ENCODE results near the gene ADAMTS14. TPM values are rescaled to one million over a fixed set of nuclear protein-coding genes. Genes with fewer than 3 reads are reported as not detected.

Gene ADAMTS14
- total and polyA plus RNA-seq, 4 experiments from 2014 or later, result not detected

- intact Hi-C loops (cut with micrococcal nuclease), result loop anchor here (10.0 kb wide), 1 partner anchor 135 kb away; no protein-coding TSS in a partner anchor
- CTCF ChIA-PET (ENCODE audit: partially characterized antibody), result no interaction called here
- H3K27me3 ChIP-seq (ENCODE audit: insufficient read depth, low read length), result no peaks in the 10 kb centered on the region
- no peaks in the 10 kb centered on the region for H3K36me3 ChIP-seq (ENCODE audit: insufficient read depth, low read length)
- H3K27ac Mint-ChIP-seq, result no peak overlapping the region
- H3K4me3 ChIP-seq (ENCODE audit: low read length in 2 of 2), result no peak overlapping the region
- H3K9me3 ChIP-seq (ENCODE audit: control insufficient read depth in 1 of 2, low read length in 2 of 2), result no peaks in the 10 kb centered on the region
- no peak for DNase-seq
- peaks cover 0 to 2% (median 0%) of the 10 kb centered on the region in 4 donors for H3K4me1 Mint-ChIP-seq
- H3K4me1 ChIP-seq (ENCODE audit: insufficient read depth, low read length), result peaks cover 3% of the 10 kb centered on the region
- H3K27ac ChIP-seq (ENCODE audit: low read depth, low read length), result no peak overlapping the region
- POLR2A ChIA-PET (ENCODE audit: partially characterized antibody), result no interaction called here
- H3K4me3 Mint-ChIP-seq, result no peak overlapping the region
- H3K9me3 Mint-ChIP-seq, result no peaks in the 10 kb centered on the region
- no peaks in the 10 kb centered on the region for H3K36me3 Mint-ChIP-seq
- no peaks in the 10 kb centered on the region for H3K27me3 Mint-ChIP-seq
These were observed 17.4 kb downstream of the ADAMTS14 start for GRCh38 chr10:70689661-70690060.

DNA sequence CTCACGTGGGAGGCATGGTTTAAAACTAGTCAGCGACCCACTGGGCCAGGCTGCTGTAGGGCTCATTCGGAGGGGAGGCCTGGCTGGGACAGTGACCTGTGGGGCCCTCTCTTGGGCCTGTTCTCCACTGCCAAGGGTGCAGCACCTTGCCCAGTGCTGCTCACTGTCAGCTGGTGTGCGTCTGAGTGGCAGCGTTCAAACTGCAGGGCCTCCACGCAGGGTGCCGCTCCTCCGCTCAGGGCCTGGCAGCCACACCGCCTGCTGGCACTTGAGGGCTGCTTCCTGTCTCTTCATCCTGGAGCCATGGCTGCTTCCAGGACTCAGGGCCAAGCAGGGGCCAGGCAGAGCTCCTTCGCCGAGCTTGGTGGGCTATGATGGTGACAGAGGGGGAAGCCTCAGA lies 18.3 kb downstream of the ADAMTS14 start:
- Mint-ChIP-seq H3K27me3 (no peaks in the 10 kb centered on the region), H3K4me1 (peaks cover 0 to 2% (median 0%) of the 10 kb centered on the region in 4 donors), H3K36me3 (no peaks in the 10 kb centered on the region), H3K4me3 (no peak overlapping the region), H3K27ac (no peak overlapping the region), H3K9me3 (no peaks in the 10 kb centered on the region)
- peaks cover 3% of the 10 kb centered on the region for H3K4me1 ChIP-seq (ENCODE audit: insufficient read depth, low read length)
- DNase-seq, result no peak
- intact Hi-C loops (cut with micrococcal nuclease), result loop anchor here (10.0 kb wide), 1 partner anchor 136 kb away; no protein-coding TSS in a partner anchor
- CTCF ChIA-PET (ENCODE audit: partially characterized antibody), result no interaction called here
- H3K36me3 ChIP-seq (ENCODE audit: insufficient read depth, low read length), result no peaks in the 10 kb centered on the region
- H3K27me3 ChIP-seq (ENCODE audit: insufficient read depth, low read length), result no peaks in the 10 kb centered on the region
- H3K9me3 ChIP-seq (ENCODE audit: control insufficient read depth in 1 of 2, low read length in 2 of 2), result no peaks in the 10 kb centered on the region
- POLR2A ChIA-PET (ENCODE audit: partially characterized antibody), result no interaction called here
- no peak overlapping the region for H3K27ac ChIP-seq (ENCODE audit: low read depth, low read length)
- H3K4me3 ChIP-seq (ENCODE audit: low read length in 2 of 2), result no peak overlapping the region

- Mint-ChIP-seq H3K27ac (no peak overlapping the region), H3K4me3 (no peak overlapping the region), H3K27me3 (no peaks in the 10 kb centered on the region), H3K36me3 (no peaks in the 10 kb centered on the region), H3K4me1 (peaks cover 0 to 2% (median 0%) of the 10 kb centered on the region in 4 donors), H3K9me3 (no peaks in the 10 kb centered on the region)
- CTCF ChIA-PET (ENCODE audit: partially characterized antibody), result no interaction called here
- DNase-seq, result no peak
- Histone ChIP-seq H3K9me3 (ENCODE audit: control insufficient read depth in 1 of 2, low read length in 2 of 2) (no peaks in the 10 kb centered on the region), H3K27me3 (ENCODE audit: insufficient read depth, low read length) (no peaks in the 10 kb centered on the region), H3K4me1 (ENCODE audit: insufficient read depth, low read length) (peaks cover 3% of the 10 kb centered on the region), H3K27ac (ENCODE audit: low read depth, low read length) (no peak overlapping the region), H3K36me3 (ENCODE audit: insufficient read depth, low read length) (no peaks in the 10 kb centered on the region), H3K4me3 (ENCODE audit: low read length in 2 of 2) (no peak overlapping the region)
- intact Hi-C loops (cut with micrococcal nuclease), result loop anchor here (10.0 kb wide), 1 partner anchor 137 kb away; no protein-coding TSS in a partner anchor
- POLR2A ChIA-PET (ENCODE audit: partially characterized antibody), result no interaction called here
These were observed 19.3 kb downstream of the ADAMTS14 start for GRCh38 chr10:70691611-70692010.

DNA sequence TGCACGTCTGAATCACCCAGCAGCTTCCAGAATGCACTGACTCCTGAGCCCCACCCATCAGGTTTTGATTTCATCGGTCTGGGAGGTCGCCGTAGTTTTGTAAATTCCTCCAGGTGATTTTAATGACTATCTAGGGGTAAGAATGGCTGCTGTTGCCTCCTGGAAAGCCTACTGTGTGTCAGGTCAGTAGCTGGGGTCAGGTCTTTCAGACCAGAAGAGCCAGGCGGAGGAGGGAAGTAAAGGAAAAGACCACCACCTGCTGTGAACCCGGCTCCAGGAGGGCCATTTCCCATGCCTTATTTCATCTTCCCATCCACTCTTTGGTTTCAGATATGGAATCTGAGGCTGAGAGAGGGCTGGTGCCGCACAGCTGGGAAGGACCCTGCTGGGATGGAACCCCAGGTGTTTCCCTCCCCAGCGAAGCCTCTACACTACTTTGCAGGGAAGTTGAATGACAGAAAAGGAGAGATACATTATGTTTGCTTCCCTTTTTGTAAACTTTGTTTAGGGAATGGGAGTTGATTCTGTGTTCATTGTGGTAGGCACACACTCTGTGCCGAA lies 19.8 kb downstream of the ADAMTS14 start:
- no peaks in the 10 kb centered on the region for H3K9me3 ChIP-seq (ENCODE audit: control insufficient read depth in 1 of 2, low read length in 2 of 2)
- no peak overlapping the region for H3K4me3 Mint-ChIP-seq
- no peak overlapping the region for H3K27ac ChIP-seq (ENCODE audit: low read depth, low read length)
- no peak overlapping the region for H3K4me3 ChIP-seq (ENCODE audit: low read length in 2 of 2)
- no peaks in the 10 kb centered on the region for H3K27me3 Mint-ChIP-seq
- CTCF ChIA-PET (ENCODE audit: partially characterized antibody), result no interaction called here
- no peak overlapping the region for H3K27ac Mint-ChIP-seq
- H3K27me3 ChIP-seq (ENCODE audit: insufficient read depth, low read length), result no peaks in the 10 kb centered on the region
- DNase-seq, result no peak
- no peaks in the 10 kb centered on the region for H3K36me3 ChIP-seq (ENCODE audit: insufficient read depth, low read length)
- no peaks in the 10 kb centered on the region for H3K36me3 Mint-ChIP-seq
- peaks cover 0 to 2% (median 0%) of the 10 kb centered on the region in 4 donors for H3K4me1 Mint-ChIP-seq
- POLR2A ChIA-PET (ENCODE audit: partially characterized antibody), result no interaction called here
- intact Hi-C loops (cut with micrococcal nuclease), result loop anchor here (10.0 kb wide), 1 partner anchor 137 kb away; no protein-coding TSS in a partner anchor
- H3K9me3 Mint-ChIP-seq, result no peaks in the 10 kb centered on the region
- peaks cover 3% of the 10 kb centered on the region for H3K4me1 ChIP-seq (ENCODE audit: insufficient read depth, low read length)

DNA sequence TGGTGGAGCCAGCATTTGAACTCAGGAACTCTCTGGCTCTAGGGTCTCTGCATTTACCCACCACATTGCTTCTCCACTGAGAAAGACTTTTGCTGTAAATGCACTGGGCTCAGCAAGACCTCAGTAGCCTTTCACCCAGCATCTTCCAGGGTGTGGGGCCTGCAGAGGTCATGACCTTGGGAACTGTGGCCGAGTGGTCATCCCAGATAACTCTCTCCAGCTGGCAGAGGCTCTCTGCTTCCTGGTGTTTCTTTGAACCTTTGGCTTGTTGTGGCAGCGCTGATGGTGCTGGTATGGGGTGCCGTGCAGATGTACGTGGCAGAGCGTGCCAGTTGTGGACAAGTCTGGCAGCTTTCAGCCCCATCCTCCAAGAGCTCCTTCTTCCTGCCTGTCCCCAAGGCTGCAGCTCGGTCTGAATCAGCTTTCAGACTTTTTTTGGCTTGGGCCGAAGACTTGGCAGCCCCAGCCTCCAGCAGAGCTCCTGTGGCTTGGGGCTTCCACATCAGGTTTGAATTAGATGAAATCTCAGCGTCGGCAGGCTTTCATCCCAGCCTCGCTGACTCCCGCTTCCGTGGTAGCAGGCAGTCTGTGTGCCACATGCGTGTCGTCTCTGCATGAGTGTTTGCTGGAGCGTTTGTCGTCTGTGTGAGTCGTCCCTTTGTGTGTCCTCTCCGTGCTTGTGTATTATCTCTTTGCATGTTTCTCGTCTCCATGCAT lies 21.5 kb downstream of the ADAMTS14 start:
- Histone ChIP-seq H3K27me3 (ENCODE audit: insufficient read depth, low read length) (no peaks in the 10 kb centered on the region), H3K4me3 (ENCODE audit: low read length in 2 of 2) (no peak overlapping the region), H3K36me3 (ENCODE audit: insufficient read depth, low read length) (no peaks in the 10 kb centered on the region), H3K9me3 (ENCODE audit: control insufficient read depth in 1 of 2, low read length in 2 of 2) (no peaks in the 10 kb centered on the region), H3K4me1 (ENCODE audit: insufficient read depth, low read length) (peaks cover 3% of the 10 kb centered on the region), H3K27ac (ENCODE audit: low read depth, low read length) (no peak overlapping the region)
- Mint-ChIP-seq H3K4me1 (peaks cover 0 to 2% (median 0%) of the 10 kb centered on the region in 4 donors), H3K9me3 (no peaks in the 10 kb centered on the region), H3K36me3 (no peaks in the 10 kb centered on the region), H3K27me3 (no peaks in the 10 kb centered on the region), H3K4me3 (no peak overlapping the region), H3K27ac (no peak overlapping the region)
- DNase-seq, result peak in 1 of 5 donors; percentile 10
- intact Hi-C loops (cut with micrococcal nuclease), result loop anchor here (10.0 kb wide), 1 partner anchor 139 kb away; no protein-coding TSS in a partner anchor
- ChIA-PET POLR2A (ENCODE audit: partially characterized antibody) (no interaction called here), CTCF (ENCODE audit: partially characterized antibody) (no interaction called here)

GRCh38 chr10:70694418-70695141 lies 22.3 kb downstream of the ADAMTS14 start:
- no peaks in the 10 kb centered on the region for H3K27me3 Mint-ChIP-seq
- no peaks in the 10 kb centered on the region for H3K4me1 Mint-ChIP-seq
- H3K4me3 ChIP-seq (ENCODE audit: low read length in 2 of 2), result no peak overlapping the region
- ChIA-PET POLR2A (ENCODE audit: partially characterized antibody) (no interaction called here), CTCF (ENCODE audit: partially characterized antibody) (no interaction called here)
- intact Hi-C loops (cut with micrococcal nuclease), result loop anchor here (10.0 kb wide), 1 partner anchor 140 kb away; no protein-coding TSS in a partner anchor
- no peak overlapping the region for H3K27ac ChIP-seq (ENCODE audit: low read depth, low read length)
- H3K9me3 Mint-ChIP-seq, result no peaks in the 10 kb centered on the region
- no peaks in the 10 kb centered on the region for H3K36me3 ChIP-seq (ENCODE audit: insufficient read depth, low read length)
- no peak overlapping the region for H3K4me3 Mint-ChIP-seq
- no peaks in the 10 kb centered on the region for H3K27me3 ChIP-seq (ENCODE audit: insufficient read depth, low read length)
- H3K27ac Mint-ChIP-seq, result no peak overlapping the region
- no peak for DNase-seq
- H3K4me1 ChIP-seq (ENCODE audit: insufficient read depth, low read length), result peaks cover 3% of the 10 kb centered on the region
- no peaks in the 10 kb centered on the region for H3K9me3 ChIP-seq (ENCODE audit: control insufficient read depth in 1 of 2, low read length in 2 of 2)
- no peaks in the 10 kb centered on the region for H3K36me3 Mint-ChIP-seq

DNA sequence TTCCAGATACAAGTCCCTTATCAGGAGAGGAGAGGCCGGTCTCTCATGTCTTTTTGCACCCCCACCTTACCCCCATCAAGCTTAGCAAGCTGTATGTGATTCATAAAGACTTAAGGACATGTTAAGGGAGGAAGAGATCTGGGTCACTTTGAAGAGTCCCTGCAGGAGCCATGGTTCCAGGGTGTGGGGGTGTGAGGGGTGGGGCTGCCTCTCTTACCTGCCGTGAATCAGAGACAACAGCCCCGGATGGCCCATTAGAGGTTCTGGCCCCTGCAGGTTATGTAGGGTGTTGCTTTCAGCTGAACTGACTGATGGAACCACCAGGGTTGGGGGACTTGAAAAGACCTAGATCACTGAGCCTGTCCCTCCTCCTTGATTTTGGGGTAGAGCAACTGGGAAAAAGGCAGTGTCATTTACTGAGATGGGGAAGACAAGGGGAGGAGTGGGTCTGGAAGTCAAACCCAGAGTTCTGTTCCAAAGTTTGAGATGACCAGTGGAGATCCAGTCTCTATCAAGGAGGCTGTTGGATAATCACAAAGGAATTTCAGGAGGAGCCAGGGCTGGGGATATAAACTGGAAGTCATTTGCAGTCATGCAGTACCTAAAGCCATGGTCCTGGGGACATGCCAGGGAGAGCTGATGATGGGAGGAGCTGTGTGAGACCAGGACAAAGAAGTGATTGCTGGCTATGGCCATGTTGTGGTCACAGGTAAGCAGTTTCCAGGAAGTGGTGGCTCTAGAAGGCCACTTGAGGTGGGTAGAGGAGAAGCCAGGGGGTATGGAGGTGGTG lies 23.1 kb downstream of the ADAMTS14 start:
- Histone ChIP-seq H3K27ac (ENCODE audit: low read depth, low read length) (no peak overlapping the region), H3K27me3 (ENCODE audit: insufficient read depth, low read length) (no peaks in the 10 kb centered on the region), H3K9me3 (ENCODE audit: control insufficient read depth in 1 of 2, low read length in 2 of 2) (no peaks in the 10 kb centered on the region), H3K36me3 (ENCODE audit: insufficient read depth, low read length) (no peaks in the 10 kb centered on the region), H3K4me1 (ENCODE audit: insufficient read depth, low read length) (peaks cover 3% of the 10 kb centered on the region), H3K4me3 (ENCODE audit: low read length in 2 of 2) (no peak overlapping the region)
- Mint-ChIP-seq H3K4me1 (no peaks in the 10 kb centered on the region), H3K9me3 (no peaks in the 10 kb centered on the region), H3K27ac (no peak overlapping the region), H3K27me3 (no peaks in the 10 kb centered on the region), H3K36me3 (no peaks in the 10 kb centered on the region), H3K4me3 (no peak overlapping the region)
- ChIA-PET POLR2A (ENCODE audit: partially characterized antibody) (no interaction called here), CTCF (ENCODE audit: partially characterized antibody) (no interaction called here)
- DNase-seq, result no peak
- intact Hi-C loops (cut with micrococcal nuclease), result loop anchor here (10.0 kb wide), 1 partner anchor 141 kb away; no protein-coding TSS in a partner anchor

Measured in CD4-positive, alpha-beta memory T cell (primary cell).